HTERT RPE-1 (cell line): ENCODE measurements around the gene FADS3.

ENCODE experiments used
- in situ Hi-C: fragments of 300-500 bp; cut with MboI; formaldehyde crosslinking; loops from 4 replicates; pipeline ENCODE4 v1.14.3; 2020; ENCODE audit warnings: low sequenced_read_pairs

FADS3 gene

DNA sequence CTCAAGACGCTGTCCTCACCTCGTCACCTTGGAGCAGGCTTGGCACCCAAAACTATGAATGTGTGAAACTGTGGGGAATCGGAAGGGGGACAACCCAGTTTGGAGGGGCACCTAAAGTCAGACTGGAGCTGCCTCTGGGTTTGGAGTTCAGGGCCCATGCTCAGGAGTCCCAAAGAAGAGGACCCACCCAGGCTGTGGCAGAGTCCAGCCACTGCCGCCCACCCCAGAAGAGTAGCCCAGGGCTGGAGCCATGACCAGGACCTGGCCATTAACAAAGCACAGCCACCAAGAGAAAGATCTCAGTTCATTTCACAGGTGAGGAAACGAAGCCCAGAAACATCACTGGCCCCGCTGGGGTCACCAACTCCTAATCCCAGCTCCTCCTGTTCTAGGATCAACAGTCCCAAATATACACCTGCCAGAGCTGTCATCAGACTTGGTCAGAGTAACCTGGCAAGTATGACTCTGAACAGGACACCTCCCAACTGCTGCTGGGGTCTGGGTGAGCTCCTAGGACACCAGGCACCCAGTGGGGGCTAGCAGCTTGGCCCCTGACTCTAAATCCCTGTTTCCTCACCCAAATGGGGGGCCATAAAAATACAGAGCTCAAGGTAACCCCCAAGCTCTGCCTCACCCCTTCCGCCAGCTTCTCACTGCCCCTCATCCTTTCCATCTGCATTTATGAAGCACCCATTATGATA lies 23.3 kb upstream of the FADS3 start:
- in situ Hi-C loops = no loop called here

- in situ Hi-C loops = no loop called here
Measured at GRCh38 chr11:61913699-61914395, 22.5 kb upstream of the FADS3 start.

- in situ Hi-C loops = no loop called here
Measured at GRCh38 chr11:61912991-61913698, 21.8 kb upstream of the FADS3 start.

- in situ Hi-C loops = no loop called here
Measured at GRCh38 chr11:61912530-61912898, 21.2 kb upstream of the FADS3 start.

DNA sequence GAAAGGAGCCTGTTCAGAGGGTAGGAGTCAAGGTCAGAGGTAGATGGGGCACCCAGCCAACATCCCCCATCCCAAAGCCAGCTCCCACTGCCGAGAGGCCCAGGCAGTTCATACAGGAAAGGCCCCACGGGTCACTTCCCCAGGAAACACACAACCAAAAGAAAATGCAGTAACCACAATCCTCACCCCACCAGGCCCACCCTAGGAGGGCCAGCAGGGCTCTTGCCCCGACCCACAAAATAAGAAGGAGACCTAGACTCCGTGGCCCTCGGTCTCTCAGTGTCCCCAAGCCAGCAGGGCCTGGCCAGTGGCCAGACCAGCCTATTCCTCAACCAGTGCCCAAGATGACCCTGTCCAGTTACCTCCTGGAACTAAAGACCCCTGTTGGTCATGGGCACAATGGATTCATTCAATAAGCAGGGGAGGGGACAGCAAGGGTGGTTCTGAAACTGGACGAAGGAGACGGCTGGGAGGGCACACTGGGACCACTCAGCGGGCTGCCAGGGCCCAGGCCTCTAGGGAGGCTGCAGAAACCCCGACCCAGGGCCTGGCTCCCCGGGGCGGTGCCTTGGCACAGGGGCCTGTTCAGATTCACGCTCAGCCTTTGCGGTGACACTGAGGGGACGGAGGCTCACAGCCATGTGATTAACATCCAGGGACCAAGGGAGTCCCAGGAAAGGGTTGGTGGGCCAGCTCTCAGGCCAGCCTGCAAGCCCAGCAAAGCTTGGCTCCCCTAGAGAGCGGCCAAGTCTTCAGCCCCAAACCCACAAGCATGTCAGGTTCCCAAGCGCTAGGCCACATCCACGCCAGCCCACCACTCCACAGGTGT lies 20.6 kb upstream of the FADS3 start:
- in situ Hi-C loops = no loop called here

- in situ Hi-C loops = no loop called here
Measured at GRCh38 chr11:61911128-61911700, 19.9 kb upstream of the FADS3 start.

DNA sequence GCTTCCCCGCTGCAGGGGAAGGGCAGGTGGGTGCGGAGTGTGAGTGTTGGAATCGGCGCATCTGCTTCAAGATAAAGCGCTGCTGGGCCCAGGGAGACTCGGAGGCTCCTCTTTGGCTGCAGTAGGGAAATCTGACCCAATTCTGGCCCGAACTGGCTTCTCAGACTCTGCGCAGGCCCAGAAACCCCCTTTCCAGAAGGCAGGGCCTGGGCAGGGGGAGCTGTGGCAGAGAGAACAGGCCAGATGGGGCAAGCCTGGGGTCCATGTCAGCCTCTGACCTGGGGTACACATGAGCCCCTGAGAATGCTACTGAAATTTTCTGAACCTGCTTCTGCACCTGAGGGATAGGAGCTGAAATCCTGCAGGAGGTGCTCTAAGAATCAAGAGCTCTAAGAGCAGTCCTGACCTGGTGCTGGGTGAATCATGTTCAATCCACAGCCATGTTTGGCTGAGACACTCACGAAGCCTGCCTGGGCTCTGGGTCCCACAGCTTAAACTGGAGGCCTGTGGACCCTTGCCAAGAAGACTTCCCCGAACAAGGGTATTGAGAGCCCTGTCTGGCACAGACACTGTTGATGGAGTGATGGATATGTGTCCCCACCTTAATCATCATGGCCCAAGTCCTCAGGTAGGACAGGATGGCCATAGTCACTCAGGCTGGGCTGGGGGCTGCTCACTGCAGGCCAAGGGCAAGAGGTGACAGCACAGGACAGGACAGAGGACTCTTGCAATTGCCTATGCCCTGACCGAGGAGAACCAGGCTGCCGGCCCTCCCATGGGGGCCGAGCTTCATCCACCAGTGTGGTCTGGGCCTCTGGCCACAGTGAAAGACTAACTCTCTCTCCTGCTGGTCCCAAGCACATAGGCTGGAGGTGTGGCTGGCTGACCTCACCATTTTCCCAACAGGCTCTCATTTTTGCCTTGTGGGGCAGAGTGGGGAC lies 19.1 kb upstream of the FADS3 start:
- in situ Hi-C loops = no loop called here

DNA sequence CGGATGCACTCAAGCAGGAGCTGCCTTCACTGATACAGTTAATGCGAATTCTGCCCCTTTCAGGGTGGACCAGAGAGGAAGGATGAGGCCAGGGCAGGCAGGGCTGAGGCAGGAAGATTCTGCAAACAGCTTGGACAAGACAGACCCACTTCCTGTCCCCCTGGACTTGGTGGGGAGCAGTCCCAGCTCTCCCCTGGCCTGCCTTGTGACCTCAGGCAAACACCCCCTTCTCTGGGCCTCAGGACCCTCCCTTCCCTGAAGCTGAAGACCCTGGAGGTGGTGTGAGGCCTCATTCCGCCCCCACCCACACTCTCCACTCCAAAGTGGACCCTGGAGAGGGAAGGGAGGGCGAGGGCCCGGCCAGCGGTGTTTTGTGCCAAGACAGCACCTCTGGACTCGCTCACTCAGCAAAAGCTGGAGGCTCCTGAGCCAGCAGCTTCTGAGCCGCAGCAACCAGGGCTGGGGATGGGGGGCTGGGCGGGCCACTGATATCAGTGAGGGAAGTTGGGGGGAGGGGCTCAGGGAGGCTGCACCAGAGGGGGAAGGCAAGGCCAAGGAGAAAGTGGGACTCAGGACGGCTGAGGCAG lies 17.5 kb upstream of the FADS3 start:
- in situ Hi-C loops = no loop called here

DNA sequence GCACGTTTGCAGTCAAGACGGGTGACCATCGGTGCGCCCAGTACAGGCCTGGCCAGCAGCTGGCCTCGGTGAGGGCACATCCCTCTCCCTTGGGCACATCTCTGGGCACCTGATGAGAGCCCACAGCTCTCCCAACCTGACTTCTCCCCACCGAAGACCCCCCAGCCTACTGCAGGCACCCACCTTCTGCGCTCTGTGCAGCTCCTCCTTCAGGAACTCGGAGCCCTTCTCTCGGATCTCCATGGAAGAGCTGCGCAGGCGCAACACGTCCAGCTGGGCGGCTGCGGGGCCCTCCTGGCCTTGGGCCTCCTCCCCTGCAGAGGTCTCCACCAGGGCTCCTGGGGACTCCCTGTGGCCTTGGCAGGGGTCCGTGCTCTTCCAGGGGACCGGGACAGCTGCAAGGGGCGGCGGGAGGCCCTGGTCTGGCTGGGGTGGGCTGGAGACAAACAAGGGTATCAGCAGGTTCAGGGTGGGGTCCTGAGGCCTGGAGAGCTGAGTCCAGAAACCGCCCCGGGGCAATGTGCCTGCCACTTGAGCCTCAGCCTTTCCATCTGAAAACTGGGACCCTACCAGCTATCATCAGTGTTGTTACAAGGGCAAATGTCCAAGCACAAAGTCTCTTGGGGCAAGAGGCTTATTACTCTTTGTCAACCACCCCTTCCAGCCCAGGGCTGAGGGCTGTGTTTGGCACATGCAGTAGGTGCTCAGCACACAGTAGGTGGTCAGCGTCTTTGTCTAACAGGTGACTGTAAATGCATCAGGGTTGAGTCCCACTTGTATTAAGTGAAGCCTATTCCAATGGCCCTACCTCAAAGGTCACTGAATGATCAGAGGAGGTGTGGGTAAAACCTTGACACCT lies 16.8 kb upstream of the FADS3 start:
- in situ Hi-C loops = no loop called here

- in situ Hi-C loops = no loop called here
Measured at GRCh38 chr11:61907282-61907681, 15.9 kb upstream of the FADS3 start.

DNA sequence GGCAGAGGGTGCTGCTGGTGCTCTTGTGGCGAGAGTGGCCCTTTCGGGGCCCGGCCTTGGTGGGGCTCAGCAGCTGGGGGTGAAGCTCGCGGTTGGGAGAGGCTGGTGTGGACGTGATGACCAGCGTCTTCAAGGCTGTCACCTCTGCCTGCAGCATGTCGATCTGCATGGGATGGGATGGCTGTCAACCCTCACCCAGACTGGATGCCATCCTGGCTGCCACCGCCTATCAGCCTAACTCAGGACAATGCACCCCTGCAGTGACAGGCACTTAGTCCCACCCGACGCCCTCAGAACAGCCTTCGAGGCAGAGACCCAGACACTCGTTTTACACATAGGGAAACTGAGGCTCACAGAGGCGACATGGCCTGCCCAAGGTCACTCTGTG lies 15.2 kb upstream of the FADS3 start:
- in situ Hi-C loops = no loop called here

DNA sequence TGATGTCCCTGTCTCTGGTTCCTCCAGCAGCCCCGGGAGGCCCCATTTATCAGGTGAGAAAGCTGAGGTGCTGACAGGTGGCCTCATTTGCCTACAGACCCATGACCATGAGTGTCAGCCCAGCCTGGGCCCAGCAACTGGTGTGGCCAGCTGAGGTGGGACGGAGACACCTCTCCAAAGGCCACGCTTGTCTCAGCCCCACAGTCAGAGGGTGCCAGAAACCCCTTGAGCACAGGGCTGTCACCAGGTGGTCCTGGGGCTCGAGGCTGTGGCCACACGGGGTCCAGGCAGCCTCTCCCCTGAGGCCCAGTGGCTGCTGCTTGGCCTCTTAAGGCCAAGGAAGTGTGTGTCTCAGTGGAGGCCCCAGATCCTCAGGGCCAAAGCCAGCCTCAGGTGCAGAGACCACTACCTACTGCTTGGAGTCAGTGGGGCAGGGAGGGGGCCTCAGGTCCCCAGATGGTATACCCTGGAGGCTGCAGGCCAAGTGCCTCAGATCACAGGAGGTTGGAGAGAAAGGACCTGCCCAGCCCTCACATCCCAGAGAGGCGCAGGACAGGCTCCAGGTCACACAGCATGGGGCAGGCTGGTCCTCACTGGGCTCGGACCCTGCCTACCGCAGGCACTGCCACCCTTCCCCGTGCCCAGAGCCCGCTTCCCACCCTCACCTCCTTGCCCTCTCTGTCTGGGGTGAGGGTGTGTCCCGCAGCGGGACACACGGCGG lies 14.6 kb upstream of the FADS3 start:
- in situ Hi-C loops = no loop called here

GRCh38 chr11:61905067-61905696 lies 13.8 kb upstream of the FADS3 start:
- in situ Hi-C loops = no loop called here

GRCh38 chr11:61904539-61905048 lies 13.2 kb upstream of the FADS3 start:
- in situ Hi-C loops = no loop called here

DNA sequence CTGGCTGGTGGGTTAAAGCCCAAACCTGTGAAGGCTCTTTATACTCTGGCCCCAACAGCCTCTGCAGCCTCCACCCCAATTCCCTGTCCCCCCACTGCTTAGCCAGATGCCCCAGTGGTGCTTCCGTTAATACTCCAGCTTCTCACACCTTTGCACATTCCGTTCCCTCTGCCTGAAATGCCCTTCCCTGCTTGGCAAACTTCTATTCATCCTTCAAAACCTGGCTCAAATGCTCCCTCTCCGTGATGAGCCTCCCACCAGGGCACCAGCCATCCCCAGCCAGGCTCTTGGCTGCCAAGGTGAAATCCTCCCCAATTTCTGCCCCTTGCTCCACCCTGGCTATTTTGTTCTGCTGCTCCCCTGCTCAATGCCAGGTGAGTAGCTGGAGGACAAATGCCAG lies 12.5 kb upstream of the FADS3 start:
- in situ Hi-C loops = no loop called here

- in situ Hi-C loops = no loop called here
Measured at GRCh38 chr11:61902313-61902712, 11.0 kb upstream of the FADS3 start.

DNA sequence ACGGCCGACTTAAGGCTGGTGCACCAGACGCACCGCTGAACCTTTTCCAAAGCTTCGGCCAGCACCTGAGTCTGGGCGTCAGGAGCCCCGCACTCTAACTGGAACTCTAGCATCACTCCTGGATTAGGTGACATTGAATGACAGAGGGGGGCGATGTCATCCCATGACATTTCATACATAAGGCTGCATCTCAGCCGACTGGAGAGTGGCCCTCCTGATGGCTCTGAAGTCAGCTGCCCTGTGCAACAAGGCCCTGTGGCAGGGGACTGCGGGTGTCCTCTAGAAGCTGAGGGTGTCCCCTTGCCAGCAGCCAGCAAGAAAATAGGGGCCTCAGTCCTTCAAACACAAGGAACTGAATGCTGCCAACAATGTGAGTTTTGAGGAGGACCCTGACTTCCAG lies 10.1 kb upstream of the FADS3 start:
- in situ Hi-C loops = no loop called here
